GM12875 (cell line): ENCODE measurements around the gene HOXB6.

Experiments
- H3K4me3 ChIP-seq: one replicate; pipeline ENCODE4 v1.5.1; 2011; ENCODE audit warnings: low read depth, low read length, control low read depth
- TF ChIP-seq, protein P1 (sequence below): IDR thresholded peaks from 2 replicates; pipeline ENCODE4 v1.5.1; 2011; ENCODE audit warnings: low read depth, mild to moderate bottlenecking, control low read depth, inconsistent platforms, low read length, moderate library complexity, borderline replicate concordance; ENCODE audit not compliant: insufficient read depth

HOXB6 gene

DNA sequence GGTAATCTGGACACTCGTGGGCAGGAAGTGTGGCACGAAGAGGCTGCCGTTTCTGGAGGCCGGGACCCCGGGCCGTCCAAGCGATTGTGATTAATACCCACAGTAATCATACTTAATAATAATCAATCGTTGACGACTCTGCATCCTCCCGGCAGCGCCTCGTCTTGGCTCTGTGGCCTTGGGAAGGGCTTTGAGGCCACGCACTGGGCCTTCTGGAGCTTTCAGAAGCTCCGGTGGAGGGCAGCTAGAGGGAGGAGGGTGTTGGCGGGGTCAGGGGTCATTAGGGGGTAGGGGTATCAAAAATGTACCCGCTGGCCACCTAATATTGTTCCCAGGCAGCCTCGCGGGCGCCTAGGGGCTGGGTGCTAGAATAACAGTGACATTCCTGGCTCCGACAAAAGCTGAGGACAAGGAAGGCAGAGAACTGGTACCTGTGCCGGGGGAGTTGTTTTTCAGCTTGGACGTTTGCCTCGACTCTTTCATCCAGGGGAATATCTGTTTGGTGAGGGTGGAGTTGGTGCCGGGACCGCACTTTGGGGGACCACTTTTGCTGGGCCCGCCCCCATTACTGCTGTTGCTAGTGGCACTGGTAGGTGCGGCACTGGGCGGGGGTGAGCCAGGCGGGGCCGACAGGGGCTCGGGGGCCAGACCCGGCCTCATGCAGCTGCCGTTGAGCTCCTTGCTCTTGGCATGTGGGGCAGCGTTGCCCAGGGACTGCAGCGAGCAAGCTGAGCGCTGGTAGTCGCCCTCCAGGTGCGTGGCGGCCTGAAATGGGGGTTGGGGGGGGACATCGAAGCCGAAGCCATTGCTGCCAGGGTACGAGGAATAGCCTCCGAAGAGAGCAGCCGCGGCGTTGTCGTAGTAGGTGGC lies 53.0 kb downstream of the HOXB6 start:
- TF ChIP-seq, protein P1, sequence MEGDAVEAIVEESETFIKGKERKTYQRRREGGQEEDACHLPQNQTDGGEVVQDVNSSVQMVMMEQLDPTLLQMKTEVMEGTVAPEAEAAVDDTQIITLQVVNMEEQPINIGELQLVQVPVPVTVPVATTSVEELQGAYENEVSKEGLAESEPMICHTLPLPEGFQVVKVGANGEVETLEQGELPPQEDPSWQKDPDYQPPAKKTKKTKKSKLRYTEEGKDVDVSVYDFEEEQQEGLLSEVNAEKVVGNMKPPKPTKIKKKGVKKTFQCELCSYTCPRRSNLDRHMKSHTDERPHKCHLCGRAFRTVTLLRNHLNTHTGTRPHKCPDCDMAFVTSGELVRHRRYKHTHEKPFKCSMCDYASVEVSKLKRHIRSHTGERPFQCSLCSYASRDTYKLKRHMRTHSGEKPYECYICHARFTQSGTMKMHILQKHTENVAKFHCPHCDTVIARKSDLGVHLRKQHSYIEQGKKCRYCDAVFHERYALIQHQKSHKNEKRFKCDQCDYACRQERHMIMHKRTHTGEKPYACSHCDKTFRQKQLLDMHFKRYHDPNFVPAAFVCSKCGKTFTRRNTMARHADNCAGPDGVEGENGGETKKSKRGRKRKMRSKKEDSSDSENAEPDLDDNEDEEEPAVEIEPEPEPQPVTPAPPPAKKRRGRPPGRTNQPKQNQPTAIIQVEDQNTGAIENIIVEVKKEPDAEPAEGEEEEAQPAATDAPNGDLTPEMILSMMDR: no peak
- no peak overlapping the region for H3K4me3 ChIP-seq

DNA sequence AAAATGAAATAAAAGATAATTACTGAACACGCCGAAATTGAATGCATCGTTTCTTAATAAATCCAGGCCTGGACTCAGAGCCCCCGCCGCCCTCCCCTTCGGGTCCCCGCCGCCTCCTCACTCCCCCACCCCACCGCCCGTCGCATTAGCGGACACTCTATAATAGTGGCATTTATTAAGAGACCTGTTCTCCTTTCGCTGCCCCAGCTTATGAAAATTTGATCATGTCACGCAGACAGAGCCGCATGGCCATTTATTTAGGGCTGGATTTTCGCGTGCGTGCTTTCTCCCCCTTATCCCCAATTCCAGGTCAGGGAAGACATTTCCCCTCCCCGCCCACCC lies 53.6 kb downstream of the HOXB6 start:
- TF ChIP-seq, protein P1: no peak
- H3K4me3 ChIP-seq: no peak overlapping the region

DNA sequence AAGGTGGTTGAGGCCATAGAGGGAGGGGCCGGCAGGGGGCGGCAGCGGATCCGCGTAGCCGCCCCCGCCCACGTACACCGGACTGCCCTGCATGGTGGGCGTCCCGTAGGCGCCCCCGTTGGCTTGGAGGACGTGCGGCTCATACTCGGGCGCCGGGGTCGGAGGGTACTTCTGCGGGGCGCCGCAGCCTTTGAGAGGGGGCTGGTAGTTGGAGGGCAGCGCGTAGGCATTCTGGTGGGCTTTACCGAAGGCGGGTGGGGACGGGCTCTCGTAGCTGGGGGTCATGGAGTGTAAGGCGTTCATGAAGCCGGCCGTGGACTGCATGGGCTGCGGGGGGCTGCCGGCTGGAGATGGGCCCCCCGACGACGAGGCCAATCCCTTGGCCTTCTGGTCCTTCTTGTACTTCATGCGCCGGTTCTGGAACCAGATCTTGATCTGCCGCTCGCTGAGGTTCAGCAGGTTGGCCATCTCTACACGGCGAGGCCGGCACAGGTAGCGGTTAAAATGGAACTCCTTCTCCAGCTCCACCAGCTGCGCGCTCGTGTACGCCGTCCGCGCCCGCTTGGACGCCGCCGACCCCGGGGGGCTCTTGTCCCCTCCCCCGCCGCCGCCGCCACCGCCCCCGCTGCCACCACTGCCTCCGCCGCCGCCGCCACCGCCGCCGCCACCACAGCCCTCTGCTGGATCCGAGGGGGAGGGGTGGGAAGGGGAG lies 54.1 kb downstream of the HOXB6 start:
- H3K4me3 ChIP-seq: no peak overlapping the region
- TF ChIP-seq, protein P1: no peak

DNA sequence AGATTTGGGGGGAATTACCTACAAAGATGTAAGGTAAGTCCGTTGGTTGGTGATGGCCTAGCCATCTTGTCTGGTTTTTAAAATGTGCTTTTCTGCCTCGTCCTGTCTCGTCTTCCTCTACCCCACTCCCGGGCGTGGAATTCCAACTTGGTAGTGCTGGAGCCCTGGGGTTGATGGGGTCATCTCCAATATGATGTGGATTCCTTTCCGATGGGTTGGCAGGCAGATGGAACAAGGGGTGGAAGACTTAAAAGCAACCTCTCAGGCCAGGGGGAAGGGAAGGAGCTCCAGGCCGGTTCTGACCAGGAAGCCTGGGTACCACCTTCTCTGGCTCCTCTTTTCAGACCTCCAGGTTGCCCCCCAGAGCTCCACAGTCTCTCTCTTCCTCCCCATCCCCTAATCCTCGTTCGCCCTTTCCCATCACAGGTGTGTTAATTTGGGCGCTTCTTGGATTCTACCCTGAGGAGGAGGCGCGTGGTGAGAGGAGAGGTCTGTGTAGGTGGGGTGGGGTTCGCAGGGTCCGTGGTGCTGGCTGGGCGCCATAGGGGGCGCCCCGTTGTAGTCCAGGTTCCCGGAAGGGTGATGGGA lies 54.8 kb downstream of the HOXB6 start:
- TF ChIP-seq, protein P1: no peak
- H3K4me3 ChIP-seq: no peak overlapping the region

DNA sequence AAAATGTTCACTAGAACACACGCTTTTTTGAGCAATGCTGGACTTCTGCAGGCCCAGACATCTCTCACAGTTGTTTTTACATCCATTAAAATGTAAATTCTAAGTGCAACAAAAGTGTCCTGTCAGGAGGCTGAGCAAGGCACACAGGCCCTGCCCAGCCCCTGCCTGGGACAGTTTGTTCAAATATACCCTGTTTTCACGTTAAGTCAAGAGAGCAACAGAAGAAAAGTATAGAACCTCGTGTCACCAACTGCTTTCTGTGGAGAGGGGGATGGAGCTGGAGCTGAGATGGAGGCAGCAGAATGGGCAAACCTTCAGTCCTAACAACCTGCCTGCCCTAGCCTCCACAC lies 55.5 kb downstream of the HOXB6 start:
- TF ChIP-seq, protein P1: no peak
- no peak overlapping the region for H3K4me3 ChIP-seq

DNA sequence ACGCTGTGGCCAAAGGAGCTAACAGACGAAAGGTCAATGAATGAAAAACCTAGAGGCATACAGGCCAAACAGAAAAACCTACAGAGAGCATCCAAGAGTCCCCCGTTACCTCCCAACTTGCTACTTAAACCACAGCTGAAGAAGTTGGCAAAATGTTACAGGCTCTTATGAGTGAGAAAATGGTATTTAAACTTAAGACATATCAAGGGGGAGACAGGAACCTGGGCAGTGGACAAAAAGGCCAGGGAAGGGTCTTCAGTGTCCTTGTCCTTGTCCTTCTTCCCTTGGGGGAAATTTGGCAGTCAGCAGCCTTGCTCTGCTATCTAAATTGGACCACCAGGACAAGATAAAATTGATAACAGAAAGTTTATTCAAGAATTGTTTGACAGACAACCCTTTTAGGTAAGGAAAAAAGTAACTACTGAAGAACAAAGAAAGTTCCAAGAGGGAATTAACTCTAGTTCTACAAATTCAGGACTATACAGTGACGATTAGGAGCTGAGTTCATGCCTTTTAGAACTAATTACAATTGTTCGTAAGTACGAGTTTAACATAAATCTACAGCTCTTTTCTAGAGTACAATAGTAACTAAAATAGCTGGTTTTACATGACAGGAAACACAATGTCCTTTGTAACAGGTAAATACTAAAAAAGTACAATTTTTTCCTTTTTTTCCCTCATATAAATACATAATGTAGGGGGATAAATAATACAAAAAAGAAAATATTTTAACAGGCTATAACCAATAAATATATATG lies 56.1 kb downstream of the HOXB6 start:
- TF ChIP-seq, protein P1: no peak
- no peak overlapping the region for H3K4me3 ChIP-seq
